Esophagus muscularis mucosa (tissue), 4 donors: ENCODE data around the gene MRPS18B. TPM values are rescaled to one million over a fixed set of nuclear protein-coding genes. Genes with fewer than 3 reads are reported as not detected.

Experiments
- DNase-seq: peaks from one replicate; pipeline ENCODE4 v3.0.0-alpha.2; 2017; ENCODE audit errors: extremely low spot score
- H3K27ac ChIP-seq, 4 donors: fragments of 200-600 bp; sonication (generic); replicated peaks in 1 of 4; 1 replicate in 3 of 4; 2 replicates in 1 of 4; pipeline ENCODE4 v1.5.1; 2016 to 2019; ENCODE audit warnings: mild to moderate bottlenecking in 1 of 4
- H3K27me3 ChIP-seq, 4 donors: fragments of 200-600 bp; sonication (generic); one replicate each; pipeline versions ENCODE4 v1.5.1 to v1.6.0; 2016 to 2019
- H3K36me3 ChIP-seq, 4 donors: fragments of 200-600 bp; sonication (generic); one replicate each; pipeline ENCODE4 v1.5.1; 2016 to 2019
- H3K4me1 ChIP-seq, 4 donors: fragments of 200-600 bp; sonication (generic); one replicate each; pipeline ENCODE4 v1.5.1; 2016 to 2019
- H3K4me3 ChIP-seq, 4 donors: fragments of 200-600 bp; sonication (generic); 1 replicate in 2 of 4; 2 replicates in 2 of 4; pipeline ENCODE4 v1.5.1; 2016 to 2019; ENCODE audit warnings: mild to moderate bottlenecking in 4 of 4, moderate library complexity in 1 of 4
- H3K9me3 ChIP-seq, 4 donors: fragments of 200-600 bp; sonication (generic); 1 replicate in 3 of 4; 2 replicates in 1 of 4; pipeline ENCODE4 v1.5.1; 2016 to 2019
- EP300 ChIP-seq: sonication (generic); formaldehyde crosslinking; IDR thresholded peaks from one replicate; pipeline ENCODE4 v1.6.1; 2017; ENCODE audit warnings: antibody characterized with exemption
- POLR2A ChIP-seq: fragments of 450-650 bp; IDR thresholded peaks from one replicate; pipeline ENCODE4 v1.6.1; 2017; ENCODE audit warnings: antibody characterized with exemption, moderate library complexity, mild to moderate bottlenecking, low read depth
- POLR2AphosphoS5 ChIP-seq, 2 donors: sonication (generic); formaldehyde crosslinking; IDR thresholded peaks; one replicate each; pipeline ENCODE4 v1.6.1; 2017; ENCODE audit warnings: antibody characterized with exemption in 2 of 2
- WGBS: methylation state at CpG from one replicate; pipeline ENCODE4 v1.1.5; 2018; 5-methylcytosine and 5-hydroxymethylcytosine counted together
- intact Hi-C: fragments of 100-400 bp; cut with DNase I; formaldehyde crosslinking; loops from one replicate; pipeline ENCODE4 v1.15.1; 2023
- total RNA-seq, 4 donors: library from RNA; depleted of rRNA; stranded (reverse); fragments of >200 nt; gene quantifications; one replicate each; pipeline versions ENCODE4 v1.1.0 to v1.2.1, GENCODE V29; 2016
- TF ChIP-seq, protein P1 (sequence below), 3 experiments: fragments of 200-600 bp in 2 of 3; fragments of 450-650 bp in 1 of 3; sonication (generic) in 2 of 3; IDR thresholded peaks; one replicate each; pipeline ENCODE4 v1.5.1; 2017 to 2019; ENCODE audit warnings: antibody characterized with exemption in 3 of 3, mild to moderate bottlenecking in 2 of 3, moderate library complexity in 1 of 3

MRPS18B gene
- total RNA-seq, 4 donors from 2014 or later = 36.0 to 41.8 (median 40.0) TPM

DNA sequence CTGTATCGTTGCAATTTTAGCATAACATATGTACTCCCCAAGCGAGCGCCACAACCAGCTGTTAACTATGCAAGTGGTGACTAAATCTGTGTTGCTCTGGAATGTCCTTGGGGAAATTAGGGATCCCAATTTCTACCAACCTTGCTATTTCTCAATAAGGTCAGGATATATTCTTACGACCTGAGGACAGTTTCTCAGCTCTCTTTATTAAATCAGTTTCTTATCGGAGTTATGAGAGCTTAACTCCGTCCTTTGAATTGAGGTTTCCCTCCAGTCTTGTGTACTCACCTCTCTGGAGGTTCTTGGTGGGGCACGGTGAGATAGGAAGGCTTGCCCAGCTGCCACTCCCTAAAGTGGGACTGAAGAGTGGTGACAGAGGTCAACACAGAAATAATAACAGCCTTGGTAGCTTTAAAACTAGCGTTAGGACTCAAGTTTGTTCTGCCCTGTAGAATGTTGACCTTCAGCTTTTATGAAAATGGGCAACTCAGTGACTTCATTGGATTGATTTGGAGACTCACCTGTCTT lies 694 bp downstream of the MRPS18B start:
- peak overlapping the region; percentile 83 to 98 (median 93) for H3K27ac ChIP-seq
- H3K4me1 ChIP-seq = peaks cover 24 to 34% (median 31%) of the 10 kb centered on the region in 4 donors
- peak overlapping the region; percentile 59 to 71 (median 70) for H3K4me3 ChIP-seq
- peaks cover 40 to 59% (median 49%) of the 10 kb centered on the region in 4 donors for H3K36me3 ChIP-seq
- no peaks in the 10 kb centered on the region for H3K9me3 ChIP-seq
- no peak for DNase-seq
- 14% methylated on average over 8 of the region's 8 CpGs for WGBS
- no peaks in the 10 kb centered on the region for H3K27me3 ChIP-seq
- TF ChIP-seq, protein P1, sequence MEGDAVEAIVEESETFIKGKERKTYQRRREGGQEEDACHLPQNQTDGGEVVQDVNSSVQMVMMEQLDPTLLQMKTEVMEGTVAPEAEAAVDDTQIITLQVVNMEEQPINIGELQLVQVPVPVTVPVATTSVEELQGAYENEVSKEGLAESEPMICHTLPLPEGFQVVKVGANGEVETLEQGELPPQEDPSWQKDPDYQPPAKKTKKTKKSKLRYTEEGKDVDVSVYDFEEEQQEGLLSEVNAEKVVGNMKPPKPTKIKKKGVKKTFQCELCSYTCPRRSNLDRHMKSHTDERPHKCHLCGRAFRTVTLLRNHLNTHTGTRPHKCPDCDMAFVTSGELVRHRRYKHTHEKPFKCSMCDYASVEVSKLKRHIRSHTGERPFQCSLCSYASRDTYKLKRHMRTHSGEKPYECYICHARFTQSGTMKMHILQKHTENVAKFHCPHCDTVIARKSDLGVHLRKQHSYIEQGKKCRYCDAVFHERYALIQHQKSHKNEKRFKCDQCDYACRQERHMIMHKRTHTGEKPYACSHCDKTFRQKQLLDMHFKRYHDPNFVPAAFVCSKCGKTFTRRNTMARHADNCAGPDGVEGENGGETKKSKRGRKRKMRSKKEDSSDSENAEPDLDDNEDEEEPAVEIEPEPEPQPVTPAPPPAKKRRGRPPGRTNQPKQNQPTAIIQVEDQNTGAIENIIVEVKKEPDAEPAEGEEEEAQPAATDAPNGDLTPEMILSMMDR (IDR thresholded peaks at IDR 0.05) = no peak
- TF ChIP-seq POLR2AphosphoS5 (IDR thresholded peaks at IDR 0.05) = no peak
- TF ChIP-seq POLR2A = no peak
- no peak for TF ChIP-seq EP300
- intact Hi-C loops = no loop called here

DNA sequence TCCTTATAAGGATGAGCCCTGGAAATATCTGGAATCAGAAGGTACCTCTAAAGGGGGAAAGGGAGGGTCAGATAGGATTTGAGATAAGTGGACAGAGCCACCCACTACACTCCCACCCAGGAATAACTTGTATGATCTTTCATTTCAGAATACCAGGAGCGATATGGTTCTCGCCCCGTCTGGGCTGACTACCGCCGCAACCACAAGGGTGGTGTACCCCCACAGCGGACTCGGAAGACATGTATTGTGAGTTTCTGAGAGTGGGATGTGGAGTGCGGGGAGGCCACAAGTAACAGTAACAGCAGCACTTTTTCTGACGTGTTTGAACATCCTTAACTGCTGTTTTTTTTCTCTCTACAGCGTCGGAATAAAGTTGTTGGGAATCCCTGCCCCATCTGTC lies 1.9 kb downstream of the MRPS18B start:
- intact Hi-C loops = no loop called here

DNA sequence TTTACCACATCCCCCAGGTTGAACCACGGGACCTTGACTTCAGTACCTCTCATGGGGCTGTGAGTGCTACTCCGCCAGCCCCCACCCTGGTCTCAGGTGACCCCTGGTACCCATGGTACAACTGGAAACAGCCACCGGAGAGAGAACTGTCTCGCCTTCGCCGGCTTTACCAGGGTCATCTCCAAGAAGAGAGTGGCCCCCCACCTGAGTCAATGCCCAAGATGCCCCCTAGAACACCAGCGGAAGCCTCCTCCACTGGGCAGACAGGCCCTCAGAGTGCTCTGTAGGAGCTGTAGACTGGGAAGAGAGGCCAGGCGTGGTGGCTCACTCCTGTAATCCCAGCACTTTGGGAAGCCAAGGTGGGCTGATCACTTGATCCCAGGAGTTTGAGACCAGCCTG lies 7.9 kb downstream of the MRPS18B start:
- no peak overlapping the region for H3K4me3 ChIP-seq
- intact Hi-C loops = no loop called here
- no peak for DNase-seq
- H3K27me3 ChIP-seq = no peaks in the 10 kb centered on the region
- TF ChIP-seq EP300 (no peak), POLR2AphosphoS5 (IDR thresholded peaks at IDR 0.05) (no peak), POLR2A (no peak)
- TF ChIP-seq, protein P1 (IDR thresholded peaks at IDR 0.05) = no peak
- peaks cover 11 to 22% (median 16%) of the 10 kb centered on the region in 4 donors for H3K4me1 ChIP-seq
- H3K36me3 ChIP-seq = peaks cover 52 to 86% (median 75%) of the 10 kb centered on the region in 4 donors
- H3K27ac ChIP-seq = peak overlapping the region; percentile 91
- H3K9me3 ChIP-seq = no peaks in the 10 kb centered on the region
- 92% methylated on average over 8 of the region's 8 CpGs for WGBS

More for the DNA sequence above, 1.9 kb downstream of the MRPS18B start:
- DNase-seq = no peak
- Histone ChIP-seq H3K27me3 (no peaks in the 10 kb centered on the region), H3K27ac (peak overlapping the region in 2 of 4 donors; percentile 90 to 98), H3K4me1 (peaks cover 12 to 22% (median 19%) of the 10 kb centered on the region in 4 donors), H3K36me3 (peaks cover 49 to 71% (median 61%) of the 10 kb centered on the region in 4 donors), H3K4me3 (no peak overlapping the region), H3K9me3 (no peaks in the 10 kb centered on the region)
- 94% methylated on average over 11 of the region's 11 CpGs for WGBS
- TF ChIP-seq POLR2AphosphoS5 (IDR thresholded peaks at IDR 0.05) (no peak), POLR2A (no peak), EP300 (no peak)
- TF ChIP-seq, protein P1 (IDR thresholded peaks at IDR 0.05) = no peak

DNA sequence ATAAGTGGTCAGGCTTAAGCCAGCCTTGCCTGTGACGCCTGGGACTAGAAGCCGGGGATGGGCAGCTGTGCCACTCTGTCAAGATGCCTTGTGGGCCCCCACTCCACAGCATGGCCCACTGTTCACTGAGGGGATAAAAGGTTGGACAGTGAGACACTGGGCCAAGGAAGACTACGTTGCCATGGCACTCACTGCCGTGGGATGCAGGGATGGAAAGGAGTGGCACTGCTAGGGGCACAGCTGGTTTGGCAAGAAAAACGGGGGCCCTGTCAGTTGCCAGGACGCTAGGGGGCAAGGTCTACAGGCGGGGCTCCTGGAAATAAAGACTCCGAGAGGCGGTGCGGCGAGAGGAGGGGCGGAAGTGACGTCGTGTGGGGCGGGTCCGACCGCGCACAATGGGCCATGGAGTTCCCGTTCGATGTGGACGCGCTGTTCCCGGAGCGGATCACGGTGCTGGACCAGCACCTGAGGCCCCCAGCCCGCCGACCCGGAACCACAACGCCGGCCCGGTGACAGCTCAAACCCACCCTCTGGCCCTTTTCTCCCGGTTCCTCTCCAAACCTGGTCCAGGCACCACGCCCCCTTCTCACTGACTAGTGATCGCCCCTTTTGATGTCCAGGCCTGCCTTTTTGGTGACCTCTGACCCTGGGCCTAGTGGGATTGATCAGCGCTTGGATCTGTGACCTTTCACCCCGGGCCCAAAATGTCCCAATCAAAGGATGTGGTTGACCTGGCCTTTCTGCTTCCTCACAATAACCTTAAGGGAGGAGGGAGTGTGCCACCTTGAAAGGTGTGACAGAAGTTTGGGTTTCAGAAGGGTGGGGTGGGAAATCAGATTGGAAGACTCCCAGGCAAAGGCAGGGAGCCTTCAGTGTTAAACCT lies 9.1 kb downstream of the MRPS18B start, which contains the start of gene ATAT1:
Gene ATAT1 (plus strand): TSS at position 391 of the 883 bp plus-strand sequence.
- DNase-seq = peak; percentile 98
- intact Hi-C loops = loop anchor here (2.0 kb wide), 1 partner anchor 46 kb away; the partner anchor contains the start of gene DHX16
- peak within 1 kb of the TSS; percentile 52 to 66 (median 58) for H3K4me3 ChIP-seq
- peak within 1 kb of the TSS; percentile 91 for H3K27ac ChIP-seq
- no peaks in the 10 kb centered on the region for H3K27me3 ChIP-seq
- 11% methylated on average over 8 of the region's 36 CpGs for WGBS
- peaks cover 40 to 82% (median 69%) of the 10 kb centered on the region in 4 donors for H3K36me3 ChIP-seq
- TF ChIP-seq, protein P1 (IDR thresholded peaks at IDR 0.05) = peak; percentile 38 to 66 (median 47)
- TF ChIP-seq POLR2A = no peak
- peak; percentile 70 for TF ChIP-seq EP300
- TF ChIP-seq POLR2AphosphoS5 (IDR thresholded peaks at IDR 0.05) = peak; percentile 83 to 85
- no peaks in the 10 kb centered on the region for H3K9me3 ChIP-seq
- H3K4me1 ChIP-seq = peaks cover 11 to 19% (median 16%) of the 10 kb centered on the region in 4 donors
